GM23338 (cell line): ENCODE data around the gene PCSK2.

Source experiments
- STAT1 ChIP-seq: IDR thresholded peaks from one replicate; pipeline ENCODE4 v1.6.1; 2016; ENCODE audit warnings: antibody characterized with exemption; ENCODE audit not compliant: unreplicated experiment
- TF ChIP-seq, protein P1 (sequence below), 2 experiments: fragments of 200-600 bp in 1 of 2; sonication (generic) in 1 of 2; conservative IDR thresholded peaks; 2 replicates each; pipeline versions ENCODE4 v1.5.1 to v1.6.1; 2016 to 2017; ENCODE audit warnings: antibody characterized with exemption in 2 of 2, low read depth in 2 of 2, mild to moderate bottlenecking in 2 of 2, moderate library complexity in 1 of 2

DNA sequence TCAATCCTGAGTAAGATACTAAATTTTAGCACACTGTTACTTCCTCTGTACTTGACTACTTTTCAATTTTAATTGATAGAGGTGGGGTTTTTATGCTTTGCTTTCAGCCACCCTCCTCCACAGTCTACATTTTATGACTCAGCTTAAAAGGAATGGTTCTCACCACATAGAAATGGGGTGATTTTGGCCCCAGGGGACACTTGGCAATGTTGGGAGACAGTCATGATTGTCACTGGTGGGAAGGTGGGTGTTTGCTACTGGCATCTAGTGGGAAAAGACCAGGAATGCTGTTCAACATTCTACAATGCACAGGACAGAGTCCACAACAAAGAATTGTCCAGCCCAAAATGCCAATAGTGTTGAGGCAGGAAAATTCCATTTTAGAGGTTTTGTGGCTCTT lies 71.3 kb downstream of the PCSK2 start:
- TF ChIP-seq, protein P1, sequence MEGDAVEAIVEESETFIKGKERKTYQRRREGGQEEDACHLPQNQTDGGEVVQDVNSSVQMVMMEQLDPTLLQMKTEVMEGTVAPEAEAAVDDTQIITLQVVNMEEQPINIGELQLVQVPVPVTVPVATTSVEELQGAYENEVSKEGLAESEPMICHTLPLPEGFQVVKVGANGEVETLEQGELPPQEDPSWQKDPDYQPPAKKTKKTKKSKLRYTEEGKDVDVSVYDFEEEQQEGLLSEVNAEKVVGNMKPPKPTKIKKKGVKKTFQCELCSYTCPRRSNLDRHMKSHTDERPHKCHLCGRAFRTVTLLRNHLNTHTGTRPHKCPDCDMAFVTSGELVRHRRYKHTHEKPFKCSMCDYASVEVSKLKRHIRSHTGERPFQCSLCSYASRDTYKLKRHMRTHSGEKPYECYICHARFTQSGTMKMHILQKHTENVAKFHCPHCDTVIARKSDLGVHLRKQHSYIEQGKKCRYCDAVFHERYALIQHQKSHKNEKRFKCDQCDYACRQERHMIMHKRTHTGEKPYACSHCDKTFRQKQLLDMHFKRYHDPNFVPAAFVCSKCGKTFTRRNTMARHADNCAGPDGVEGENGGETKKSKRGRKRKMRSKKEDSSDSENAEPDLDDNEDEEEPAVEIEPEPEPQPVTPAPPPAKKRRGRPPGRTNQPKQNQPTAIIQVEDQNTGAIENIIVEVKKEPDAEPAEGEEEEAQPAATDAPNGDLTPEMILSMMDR (conservative IDR thresholded peaks at IDR 0.05; ENCODE audit: low read depth in 2 of 2), result no peak
- no peak for TF ChIP-seq STAT1
